Adipocyte (in vitro differentiated cells): ENCODE measurements around the gene DDX42.

Source experiments
- DNase-seq: peaks from one replicate; pipeline ENCODE4 v3.0.0-alpha.2; 2015; ENCODE audit warnings: low read depth
- H3K27me3 ChIP-seq: replicated peaks from 2 replicates; pipeline ENCODE4 v1.7.0; 2013; ENCODE audit warnings: mild to moderate bottlenecking, low read length, moderate library complexity; ENCODE audit not compliant: control insufficient read depth, insufficient read depth
- H3K36me3 ChIP-seq: 2 replicates; pipeline ENCODE4 v1.7.0; 2013; ENCODE audit warnings: low read length, mild to moderate bottlenecking, moderate library complexity; ENCODE audit not compliant: control insufficient read depth, insufficient read depth, severe bottlenecking
- H3K4me1 ChIP-seq: 2 replicates; pipeline ENCODE4 v1.7.0; 2013; ENCODE audit warnings: mild to moderate bottlenecking, low read length, moderate library complexity; ENCODE audit not compliant: control insufficient read depth, insufficient read depth
- H3K4me3 ChIP-seq: 2 replicates; pipeline ENCODE4 v1.7.0; 2013; ENCODE audit warnings: mild to moderate bottlenecking, low read length, moderate library complexity
- H3K9ac ChIP-seq: 2 replicates; pipeline ENCODE4 v1.7.0; 2013; ENCODE audit warnings: mild to moderate bottlenecking, low read length, moderate library complexity
- H3K9me3 ChIP-seq: 2 replicates; pipeline ENCODE4 v1.7.0; 2013; ENCODE audit warnings: mild to moderate bottlenecking, low read length, moderate library complexity; ENCODE audit not compliant: control insufficient read depth

Gene DDX42

GRCh38 chr17:63833741-63834373, 59.9 kb downstream of the DDX42 start:
- Histone ChIP-seq H3K36me3 (peaks cover 85% of the 10 kb centered on the region), H3K4me3 (no peak overlapping the region), H3K4me1 (peaks cover 36% of the 10 kb centered on the region), H3K9ac (no peak overlapping the region), H3K27me3 (no peaks in the 10 kb centered on the region), H3K9me3 (no peaks in the 10 kb centered on the region)
- no peak for DNase-seq

GRCh38 chr17:63834431-63835166, 60.6 kb downstream of the DDX42 start:
- Histone ChIP-seq H3K9ac (peak overlapping the region; percentile 31), H3K27me3 (no peaks in the 10 kb centered on the region), H3K9me3 (no peaks in the 10 kb centered on the region), H3K36me3 (peaks cover 77% of the 10 kb centered on the region), H3K4me3 (no peak overlapping the region), H3K4me1 (peaks cover 37% of the 10 kb centered on the region)
- peak; percentile 74 for DNase-seq

- H3K36me3 ChIP-seq: peaks cover 71% of the 10 kb centered on the region
- no peak for DNase-seq
- peak overlapping the region; percentile 31 for H3K9ac ChIP-seq
- H3K9me3 ChIP-seq: no peaks in the 10 kb centered on the region
- no peak overlapping the region for H3K4me3 ChIP-seq
- H3K27me3 ChIP-seq: no peaks in the 10 kb centered on the region
- H3K4me1 ChIP-seq: peaks cover 41% of the 10 kb centered on the region
Observed at GRCh38 chr17:63835167-63835720, 61.3 kb downstream of the DDX42 start.

- no peak for DNase-seq
- Histone ChIP-seq H3K4me3 (no peak overlapping the region), H3K9me3 (no peaks in the 10 kb centered on the region), H3K4me1 (peaks cover 53% of the 10 kb centered on the region), H3K9ac (peak overlapping the region; percentile 76), H3K36me3 (peaks cover 55% of the 10 kb centered on the region), H3K27me3 (no peaks in the 10 kb centered on the region)
Observed at GRCh38 chr17:63836811-63837210, 62.8 kb downstream of the DDX42 start.

GRCh38 chr17:63837480-63837879, 63.5 kb downstream of the DDX42 start:
- peaks cover 49% of the 10 kb centered on the region for H3K36me3 ChIP-seq
- H3K4me1 ChIP-seq: peaks cover 53% of the 10 kb centered on the region
- H3K27me3 ChIP-seq: no peaks in the 10 kb centered on the region
- no peak for DNase-seq
- H3K9ac ChIP-seq: peak overlapping the region; percentile 76
- peak overlapping the region; percentile 96 for H3K4me3 ChIP-seq
- H3K9me3 ChIP-seq: no peaks in the 10 kb centered on the region

GRCh38 chr17:63837962-63838600, 64.1 kb downstream of the DDX42 start:
- H3K4me1 ChIP-seq: peaks cover 53% of the 10 kb centered on the region
- peak overlapping the region; percentile 96 for H3K4me3 ChIP-seq
- no peaks in the 10 kb centered on the region for H3K27me3 ChIP-seq
- DNase-seq: no peak
- H3K36me3 ChIP-seq: peaks cover 43% of the 10 kb centered on the region
- peak overlapping the region; percentile 76 for H3K9ac ChIP-seq
- no peaks in the 10 kb centered on the region for H3K9me3 ChIP-seq

- no peaks in the 10 kb centered on the region for H3K27me3 ChIP-seq
- H3K4me1 ChIP-seq: peaks cover 54% of the 10 kb centered on the region
- DNase-seq: peak; percentile 84
- H3K36me3 ChIP-seq: peaks cover 36% of the 10 kb centered on the region
- H3K4me3 ChIP-seq: peak overlapping the region; percentile 96
- peak overlapping the region; percentile 98 for H3K9ac ChIP-seq
- no peaks in the 10 kb centered on the region for H3K9me3 ChIP-seq
Observed at GRCh38 chr17:63838631-63839171, 64.7 kb downstream of the DDX42 start.

GRCh38 chr17:63840591-63841349, 66.8 kb downstream of the DDX42 start:
- Histone ChIP-seq H3K4me1 (peaks cover 48% of the 10 kb centered on the region), H3K36me3 (peaks cover 17% of the 10 kb centered on the region), H3K27me3 (no peaks in the 10 kb centered on the region), H3K9ac (peak overlapping the region; percentile 98), H3K9me3 (no peaks in the 10 kb centered on the region), H3K4me3 (peak overlapping the region; percentile 96)
- no peak for DNase-seq

GRCh38 chr17:63841350-63842172, 67.6 kb downstream of the DDX42 start:
- Histone ChIP-seq H3K36me3 (peaks cover 9% of the 10 kb centered on the region), H3K9me3 (no peaks in the 10 kb centered on the region), H3K4me3 (peak overlapping the region; percentile 96), H3K9ac (peak overlapping the region; percentile 98), H3K27me3 (no peaks in the 10 kb centered on the region), H3K4me1 (peaks cover 48% of the 10 kb centered on the region)
- peak; percentile 93 for DNase-seq

- no peak for DNase-seq
- Histone ChIP-seq H3K9ac (peak overlapping the region; percentile 98), H3K9me3 (no peaks in the 10 kb centered on the region), H3K4me1 (peaks cover 48% of the 10 kb centered on the region), H3K4me3 (peak overlapping the region; percentile 96), H3K36me3 (peaks cover 3% of the 10 kb centered on the region), H3K27me3 (no peaks in the 10 kb centered on the region)
Observed at GRCh38 chr17:63842173-63842539, 68.2 kb downstream of the DDX42 start.
